Nucleus accumbens (tissue), 56 donors: ENCODE measurements around the gene AOPEP.

Source experiments
- DNase-seq, 56 donors: peaks; one replicate each; lab custom pipeline; 2025; lab: John Stamatoyannopoulos, UW

AOPEP gene

GRCh38 chr9:94973451-94973941 lies 247.0 kb downstream of the AOPEP start:
- DNase-seq, result no peak

DNA sequence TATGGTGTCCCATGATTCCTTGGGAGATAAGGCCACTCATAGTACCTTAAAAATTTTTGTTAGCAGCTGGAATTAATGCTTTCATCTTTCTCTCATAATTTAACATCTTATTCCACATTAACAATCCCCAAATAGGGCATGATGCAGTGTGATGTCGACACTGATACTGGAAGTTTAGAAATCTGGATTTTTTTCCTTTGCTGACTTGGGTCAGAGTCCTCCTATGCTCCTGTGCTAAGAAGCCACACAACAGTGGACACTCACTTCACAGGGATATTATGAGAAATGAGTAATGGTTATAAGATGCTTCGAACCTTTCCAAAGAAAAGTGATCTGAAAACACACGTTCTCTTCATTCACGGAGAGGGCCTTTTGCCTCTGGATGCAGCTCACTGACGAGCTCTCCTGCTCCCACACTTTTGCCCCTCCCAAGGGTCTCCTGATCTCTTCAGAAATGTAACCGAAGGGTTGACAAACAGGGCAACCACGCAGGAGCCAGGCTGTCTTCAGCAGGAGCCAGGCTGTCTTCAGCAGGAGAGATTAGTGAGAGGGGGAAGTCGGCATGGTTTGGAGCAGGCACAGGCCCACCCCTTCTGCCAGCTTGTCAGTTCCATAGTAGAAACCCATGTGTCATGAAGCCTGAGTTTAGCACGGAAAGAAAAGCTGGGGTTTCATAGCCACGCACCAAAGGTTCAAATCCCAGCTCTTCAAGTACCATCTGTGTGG lies 247.8 kb downstream of the AOPEP start:
- DNase-seq, result no peak

GRCh38 chr9:94975480-94975879 lies 249.0 kb downstream of the AOPEP start:
- no peak for DNase-seq

DNA sequence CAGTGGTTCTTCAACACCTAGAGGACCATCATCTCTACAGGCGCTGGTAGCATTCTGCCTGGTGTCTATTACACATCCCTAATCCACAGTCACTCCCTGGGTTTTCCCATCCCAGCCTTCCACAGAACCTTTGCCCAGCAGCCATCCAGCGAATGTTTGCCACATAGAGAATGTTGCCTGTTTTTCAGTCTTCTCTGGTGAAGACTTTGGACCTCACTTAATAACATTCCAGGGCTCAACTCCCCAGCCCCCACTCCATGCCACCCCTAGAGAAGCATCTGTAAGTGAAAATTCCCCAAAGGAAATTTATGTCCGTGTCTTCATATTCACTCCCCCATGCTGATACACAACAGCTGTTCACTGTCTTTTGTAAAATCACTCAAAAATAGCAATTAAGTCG lies 249.6 kb downstream of the AOPEP start:
- no peak for DNase-seq

GRCh38 chr9:94977416-94977815 lies 250.9 kb downstream of the AOPEP start:
- no peak for DNase-seq

DNA sequence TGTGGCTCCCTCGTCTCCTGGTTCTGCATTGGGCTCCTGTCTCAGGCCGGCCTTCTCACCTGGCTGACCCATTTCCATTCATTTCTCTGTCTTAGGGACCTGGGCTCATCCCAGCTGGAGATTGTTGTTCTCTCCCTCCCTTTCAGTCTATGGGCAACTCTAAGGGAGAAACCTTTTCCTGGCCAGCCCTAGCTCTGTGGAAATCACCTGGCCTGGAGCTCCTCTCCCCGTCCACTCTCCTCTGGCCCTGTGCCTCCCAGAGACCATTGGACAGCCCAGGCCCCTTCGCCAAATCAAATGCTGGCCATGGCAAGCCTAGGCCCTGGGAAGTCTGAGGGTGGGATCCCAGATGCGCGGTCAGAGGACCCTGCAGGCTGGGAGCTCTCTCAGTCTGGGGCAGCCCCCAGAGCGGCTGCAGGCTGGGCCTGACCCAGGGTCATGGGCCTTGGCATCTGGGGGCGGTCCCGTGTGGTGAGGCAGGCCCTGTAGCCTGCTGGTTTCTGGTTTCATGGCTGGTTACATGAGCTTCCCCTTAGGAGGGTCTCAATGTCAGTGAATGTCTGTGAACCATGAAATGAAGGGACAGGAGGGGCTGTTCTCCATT lies 253.5 kb downstream of the AOPEP start:
- no peak for DNase-seq

DNA sequence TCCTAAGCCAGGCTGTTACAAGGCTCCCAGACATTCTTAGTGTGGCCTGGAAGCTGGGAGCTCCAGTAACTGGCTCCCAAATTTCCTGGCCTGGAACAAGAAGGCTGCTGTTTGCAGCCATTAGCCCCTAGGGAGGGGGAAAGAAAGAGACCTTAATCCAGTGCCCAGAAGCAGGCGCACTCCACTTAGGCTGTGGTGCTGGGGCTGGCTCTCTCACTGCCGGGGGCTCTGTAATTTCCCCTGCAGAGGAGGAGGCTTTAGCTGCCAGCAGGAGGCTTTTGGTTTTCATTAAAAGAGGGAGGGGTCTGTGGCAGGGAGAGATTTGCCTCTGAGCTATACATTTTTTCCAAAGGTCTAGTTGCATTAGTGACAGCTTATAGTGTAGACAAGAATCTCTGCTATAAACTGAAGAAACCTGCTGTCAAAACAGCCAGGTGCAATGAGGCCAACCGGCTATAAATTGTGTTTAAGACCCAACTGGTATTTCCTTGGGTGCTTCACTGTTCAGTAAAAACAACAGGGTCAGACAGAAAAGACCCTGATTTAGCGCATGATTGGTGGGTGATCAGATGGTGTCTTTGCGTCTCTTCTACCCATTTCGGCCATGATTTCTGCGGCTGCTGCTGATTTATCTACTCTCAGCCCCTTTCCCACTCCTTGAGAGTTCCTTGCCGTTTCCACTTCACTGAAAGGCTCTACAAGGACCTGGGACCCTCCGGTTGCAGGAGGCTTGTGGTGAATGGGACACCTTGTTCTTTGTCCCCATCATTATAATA lies 254.6 kb downstream of the AOPEP start:
- no peak for DNase-seq

DNA sequence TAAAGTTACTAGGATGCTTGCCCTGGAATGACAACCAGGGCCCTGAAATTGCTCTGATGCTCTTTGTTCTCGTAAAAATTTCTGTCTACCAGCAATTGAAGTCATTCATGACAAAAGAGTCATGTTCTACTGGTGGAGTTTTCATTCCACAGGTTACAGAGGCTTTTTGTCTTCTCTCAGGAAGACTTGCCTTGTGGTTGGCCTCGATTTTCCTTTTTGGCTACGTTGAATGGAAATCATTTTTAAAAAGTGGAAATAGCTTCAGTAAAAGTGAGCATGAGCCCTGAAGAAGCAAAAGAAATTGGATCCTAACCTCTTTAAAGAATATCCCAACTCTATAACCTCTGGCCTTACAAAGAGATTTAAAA lies 255.2 kb downstream of the AOPEP start:
- DNase-seq, result no peak

GRCh38 chr9:94982211-94982610 lies 255.7 kb downstream of the AOPEP start:
- DNase-seq, result peak in 14 of 56 donors; percentile 18 to 70 (median 36)

DNA sequence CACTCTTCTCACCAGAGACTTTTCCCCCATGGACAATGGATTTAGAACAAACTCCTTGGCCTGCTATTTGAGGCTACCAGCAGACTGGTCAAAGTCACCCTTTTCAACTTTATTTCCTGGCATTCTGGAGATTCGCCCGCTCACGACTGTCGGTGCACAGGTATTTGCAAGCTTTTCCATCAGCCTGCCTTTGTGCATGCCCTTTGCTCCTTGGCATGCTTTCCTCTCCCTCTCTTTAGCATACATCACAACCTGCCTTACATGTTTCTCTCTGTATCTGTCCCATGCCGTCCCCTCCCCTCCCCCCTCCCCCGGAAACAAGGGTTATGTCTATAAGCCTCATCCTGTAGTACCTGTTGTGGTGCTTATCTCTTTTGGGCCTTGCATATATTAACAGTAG lies 257.1 kb downstream of the AOPEP start:
- DNase-seq, result no peak

- DNase-seq, result no peak
Observed at GRCh38 chr9:94984891-94985476, 258.5 kb downstream of the AOPEP start.

GRCh38 chr9:94985649-94986048 lies 259.1 kb downstream of the AOPEP start:
- peak in 1 of 56 donors; percentile 10 for DNase-seq

DNA sequence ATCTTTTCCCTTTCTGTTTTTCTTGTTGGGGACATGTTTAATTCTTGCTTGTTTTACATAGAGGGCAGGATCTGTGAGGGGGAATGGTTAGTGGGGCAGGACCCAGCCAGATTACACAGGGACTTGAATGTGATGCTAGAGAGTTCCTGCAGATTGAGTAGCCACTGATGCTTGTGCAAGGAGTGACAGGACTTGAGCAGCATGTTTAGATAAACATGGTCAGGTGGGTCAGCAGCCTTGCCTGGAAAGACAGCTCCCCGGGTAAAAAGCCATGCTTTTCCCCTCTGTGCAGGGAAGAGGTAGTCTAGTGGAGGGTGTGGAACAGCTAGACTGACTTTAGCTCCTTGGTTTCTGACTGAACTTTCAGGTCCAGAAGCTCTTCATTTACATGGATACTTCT lies 261.2 kb downstream of the AOPEP start:
- no peak for DNase-seq

DNA sequence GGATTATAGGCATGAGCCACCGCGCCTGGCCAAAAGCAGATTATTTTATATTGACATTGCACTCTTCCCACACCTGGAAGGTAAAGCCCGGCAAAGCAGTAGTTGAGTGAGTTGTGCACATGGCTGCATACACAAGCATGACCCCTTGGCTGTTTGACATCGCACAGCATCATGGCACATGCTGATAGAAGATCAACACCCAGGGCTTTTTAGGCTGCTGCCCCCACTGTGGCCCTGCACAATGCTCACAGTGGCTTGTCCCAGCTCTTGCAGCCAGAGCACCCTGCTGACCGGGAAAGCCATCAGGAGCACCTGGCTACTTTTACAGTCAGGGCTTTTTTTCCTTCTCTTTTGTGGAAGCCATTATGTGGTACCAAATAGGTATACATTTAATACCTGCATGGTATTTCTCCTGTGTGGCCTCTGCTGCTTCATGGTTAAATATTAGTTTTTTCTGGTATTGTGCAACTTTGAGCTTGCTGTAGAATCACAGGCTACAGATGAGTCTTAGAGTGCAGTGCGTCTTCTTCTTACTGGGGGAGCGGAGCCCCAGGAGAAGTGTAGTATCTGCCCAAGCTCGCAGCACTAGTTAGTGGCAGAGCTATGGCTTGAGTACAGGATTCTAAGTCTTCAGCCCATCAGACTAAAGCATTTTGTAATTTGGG lies 264.5 kb downstream of the AOPEP start:
- DNase-seq, result no peak

GRCh38 chr9:94991961-94992907 lies 265.7 kb downstream of the AOPEP start:
- no peak for DNase-seq

DNA sequence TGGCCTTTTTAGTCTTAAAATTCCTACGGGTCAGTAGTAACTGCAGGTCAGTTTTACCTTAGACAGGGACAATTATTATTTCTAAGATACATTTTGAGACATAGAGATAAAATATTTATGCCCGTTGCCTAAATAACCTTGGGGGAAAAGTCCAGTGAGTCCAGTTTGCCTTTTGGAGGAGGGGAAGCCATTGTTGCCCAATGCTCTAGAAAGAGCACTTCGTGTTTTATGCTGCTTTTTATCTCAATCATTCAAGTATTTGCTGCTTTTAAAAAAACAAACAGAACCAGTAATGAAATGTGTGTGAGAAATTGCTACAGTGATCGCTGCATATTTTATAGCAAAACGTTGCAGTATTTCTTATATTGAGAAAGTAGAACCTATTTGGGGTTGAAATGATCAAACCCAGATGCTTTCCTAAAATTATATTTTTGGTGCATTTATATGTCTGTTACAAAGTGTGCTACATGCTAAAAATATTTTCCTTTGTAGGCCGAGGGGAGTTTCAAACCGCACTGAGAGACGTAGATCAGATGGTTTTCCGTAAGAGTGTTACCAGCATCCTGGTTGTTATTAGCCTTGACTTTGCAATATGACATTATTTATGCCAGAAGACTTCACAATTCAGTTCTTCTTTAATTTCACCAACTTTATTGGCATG lies 266.8 kb downstream of the AOPEP start:
- no peak for DNase-seq

DNA sequence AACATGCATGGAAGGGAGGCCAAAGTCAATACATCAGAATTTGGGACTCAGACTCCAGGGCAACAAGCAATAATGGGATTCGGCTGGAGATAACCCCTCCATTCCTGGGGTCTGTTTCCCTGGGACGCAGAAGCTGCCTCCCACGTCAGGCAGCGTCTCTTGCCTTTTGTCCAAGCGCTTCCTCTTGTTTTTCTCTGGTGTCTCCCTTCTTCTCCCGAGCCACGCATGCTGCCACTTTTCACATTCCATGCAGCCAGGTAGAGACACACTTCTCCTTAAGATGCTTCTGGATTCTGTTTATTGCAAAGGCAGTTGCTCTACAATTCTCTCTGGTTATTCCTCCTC lies 267.3 kb downstream of the AOPEP start:
- no peak for DNase-seq

DNA sequence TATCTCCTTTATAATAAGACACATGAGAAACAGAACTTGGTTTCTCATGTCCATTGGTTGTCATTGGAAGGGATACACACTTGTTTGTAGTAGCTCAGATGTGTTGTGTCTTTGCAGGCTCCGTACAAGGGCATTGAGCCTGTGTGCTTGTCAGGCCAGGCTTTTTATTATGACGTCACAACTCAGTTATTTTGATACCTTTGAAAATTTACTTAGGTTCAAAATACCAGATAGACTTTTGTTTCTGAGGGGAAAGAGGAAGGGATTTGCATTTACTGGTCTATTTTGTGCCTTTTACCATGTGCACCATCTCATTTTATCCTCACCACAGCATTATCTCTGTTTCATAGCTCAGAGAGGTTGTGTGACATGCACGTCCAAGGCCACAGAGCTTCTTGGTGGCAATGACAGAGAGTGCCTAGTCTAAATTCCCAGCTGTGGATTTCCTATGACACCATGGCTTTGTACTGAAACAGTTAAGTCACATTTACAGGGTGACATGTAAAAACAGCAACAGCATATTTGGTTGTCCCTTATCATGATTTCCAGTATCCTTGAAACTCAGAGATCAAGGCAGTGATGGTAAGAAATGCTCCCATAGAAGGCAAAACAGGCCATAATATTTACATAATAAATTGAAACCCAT lies 268.7 kb downstream of the AOPEP start:
- DNase-seq, result no peak

GRCh38 chr9:94996641-94997040 lies 270.1 kb downstream of the AOPEP start:
- DNase-seq, result no peak
